KMS-11 (cell line): Measurements from ENCODE around the gene IPO8.
A peak's percentile ranks its signal among the peaks of the same experiment; 100 is the strongest.

Experiments
- H2AFZ ChIP-seq: fragments of 200-600 bp; sonication (generic); 2 replicates; pipeline ENCODE4 v1.6.1; 2016; ENCODE audit warnings: antibody characterized with exemption, mixed run types, low read depth
- H3K27ac ChIP-seq: fragments of 200-600 bp; sonication (generic); 2 replicates; pipeline ENCODE4 v1.6.1; 2016; ENCODE audit warnings: mild to moderate bottlenecking, mixed run types
- H3K27me3 ChIP-seq: fragments of 200-600 bp; sonication (generic); 2 replicates; pipeline ENCODE4 v1.6.1; 2017; ENCODE audit warnings: mild to moderate bottlenecking, low read depth, mixed run types, moderate library complexity; ENCODE audit not compliant: insufficient read depth
- H3K36me3 ChIP-seq: fragments of 200-600 bp; sonication (generic); 2 replicates; pipeline ENCODE4 v1.6.1; 2017; ENCODE audit warnings: mild to moderate bottlenecking, mixed run types; ENCODE audit not compliant: insufficient read depth
- H3K4me1 ChIP-seq: fragments of 200-600 bp; sonication (generic); 2 replicates; pipeline ENCODE4 v1.6.1; 2016; ENCODE audit warnings: mild to moderate bottlenecking, low read depth, mixed run types; ENCODE audit not compliant: poor library complexity, severe bottlenecking
- H3K4me2 ChIP-seq: fragments of 200-600 bp; sonication (generic); 2 replicates; pipeline ENCODE4 v1.7.0; 2016; ENCODE audit warnings: mild to moderate bottlenecking, mixed run types
- H3K4me3 ChIP-seq: fragments of 200-600 bp; sonication (generic); IDR thresholded peaks from 2 replicates; pipeline ENCODE4 v1.6.1; 2017; ENCODE audit warnings: low read depth, low read length, mixed read lengths; ENCODE audit not compliant: insufficient read depth
- H3K79me2 ChIP-seq: fragments of 200-600 bp; sonication (generic); 2 replicates; pipeline ENCODE4 v1.6.1; 2016; ENCODE audit warnings: low read depth, mixed run types; ENCODE audit not compliant: insufficient read depth
- H3K9ac ChIP-seq: fragments of 200-600 bp; sonication (generic); 2 replicates; pipeline ENCODE4 v1.6.1; 2016; ENCODE audit warnings: mild to moderate bottlenecking, mixed run types
- H4K20me1 ChIP-seq: fragments of 200-600 bp; sonication (generic); 2 replicates; pipeline ENCODE4 v1.6.1; 2016; ENCODE audit warnings: mild to moderate bottlenecking, mixed run types; ENCODE audit not compliant: insufficient read depth
- CTCF ChIP-seq: fragments of 200-600 bp; sonication (generic); conservative IDR thresholded peaks from 2 replicates; pipeline ENCODE4 v1.6.1; 2017; ENCODE audit warnings: low read depth, mild to moderate bottlenecking, antibody characterized with exemption, low read length, moderate library complexity, mixed read lengths

The IPO8 gene

GRCh38 chr12:30661210-30661609, 34.5 kb downstream of the IPO8 start:
- no peaks in the 10 kb centered on the region for H3K27me3 ChIP-seq
- H3K4me1 ChIP-seq = no peaks in the 10 kb centered on the region
- no peaks in the 10 kb centered on the region for H3K36me3 ChIP-seq
- H3K9ac ChIP-seq = no peak overlapping the region
- H2AFZ ChIP-seq = no peak overlapping the region
- H4K20me1 ChIP-seq = no peaks in the 10 kb centered on the region
- H3K4me3 ChIP-seq = no peak overlapping the region
- H3K4me2 ChIP-seq = no peak overlapping the region
- H3K27ac ChIP-seq = no peak overlapping the region
- no peak for TF ChIP-seq CTCF
- H3K79me2 ChIP-seq = no peaks in the 10 kb centered on the region

GRCh38 chr12:30652034-30652696, 43.5 kb downstream of the IPO8 start:
- Histone ChIP-seq H2AFZ (no peak overlapping the region), H4K20me1 (no peaks in the 10 kb centered on the region), H3K4me3 (no peak overlapping the region), H3K27ac (no peak overlapping the region), H3K79me2 (no peaks in the 10 kb centered on the region), H3K4me2 (peak overlapping the region; percentile 44), H3K9ac (no peak overlapping the region), H3K27me3 (no peaks in the 10 kb centered on the region), H3K36me3 (no peaks in the 10 kb centered on the region), H3K4me1 (peaks cover 26% of the 10 kb centered on the region)
- no peak for TF ChIP-seq CTCF

GRCh38 chr12:30646821-30647220, 48.8 kb downstream of the IPO8 start:
- no peaks in the 10 kb centered on the region for H3K27me3 ChIP-seq
- no peak overlapping the region for H3K4me3 ChIP-seq
- H4K20me1 ChIP-seq = no peaks in the 10 kb centered on the region
- TF ChIP-seq CTCF = no peak
- no peak overlapping the region for H2AFZ ChIP-seq
- no peak overlapping the region for H3K4me2 ChIP-seq
- no peaks in the 10 kb centered on the region for H3K79me2 ChIP-seq
- H3K36me3 ChIP-seq = no peaks in the 10 kb centered on the region
- no peak overlapping the region for H3K27ac ChIP-seq
- no peak overlapping the region for H3K9ac ChIP-seq
- H3K4me1 ChIP-seq = peaks cover 15% of the 10 kb centered on the region

GRCh38 chr12:30643366-30643765, 52.3 kb downstream of the IPO8 start:
- no peak overlapping the region for H3K27ac ChIP-seq
- H3K79me2 ChIP-seq = no peaks in the 10 kb centered on the region
- no peak for TF ChIP-seq CTCF
- no peaks in the 10 kb centered on the region for H3K36me3 ChIP-seq
- no peaks in the 10 kb centered on the region for H4K20me1 ChIP-seq
- no peaks in the 10 kb centered on the region for H3K4me1 ChIP-seq
- H3K4me3 ChIP-seq = no peak overlapping the region
- no peak overlapping the region for H2AFZ ChIP-seq
- H3K4me2 ChIP-seq = no peak overlapping the region
- no peak overlapping the region for H3K9ac ChIP-seq
- no peaks in the 10 kb centered on the region for H3K27me3 ChIP-seq
